HepG2 (cell line): Measurements from ENCODE around the gene EIF4G2. TPM values are rescaled to one million over a fixed set of nuclear protein-coding genes. Genes with fewer than 3 reads are reported as not detected.
A peak's percentile ranks its signal among the peaks of the same experiment; 100 is the strongest.

Experiments
- ASH2L ChIP-seq: fragments of 300-600, 200-600 bp; sonication (generic); IDR thresholded peaks from 2 replicates; pipeline ENCODE4 v1.7.0; 2017; ENCODE audit warnings: low read depth, mild to moderate bottlenecking, moderate library complexity, mixed read lengths, low read length; ENCODE audit not compliant: insufficient read length
- BORCS8-MEF2B ChIP-seq: sonication (generic); formaldehyde crosslinking; IDR thresholded peaks from 2 replicates; pipeline ENCODE4 v1.8.0; 2022; ENCODE audit warnings: mild to moderate bottlenecking, missing genetic modification reagents
- DNMT1 ChIP-seq: sonication (generic); formaldehyde crosslinking; IDR thresholded peaks from 2 replicates; pipeline ENCODE4 v1.5.1; 2020; ENCODE audit warnings: mild to moderate bottlenecking, missing genetic modification reagents
- GLI4 ChIP-seq: sonication (generic); formaldehyde crosslinking; IDR thresholded peaks from 2 replicates; pipeline ENCODE4 v1.5.1; 2020; ENCODE audit warnings: missing genetic modification reagents, mild to moderate bottlenecking, moderate library complexity, borderline replicate concordance
- MIXL1 ChIP-seq: IDR thresholded peaks from 2 replicates; pipeline ENCODE4 v1.6.1; 2016
- MNT ChIP-seq: fragments of 450-650 bp; IDR thresholded peaks from 2 replicates; pipeline ENCODE4 v1.6.1; 2016
- NCOR1 ChIP-seq: fragments of 200-600 bp; sonication (generic); IDR thresholded peaks from 2 replicates; pipeline ENCODE4 v1.7.0; 2017; ENCODE audit warnings: antibody characterized with exemption, low read length, borderline replicate concordance
- NFIC ChIP-seq: IDR thresholded peaks from 2 replicates; pipeline ENCODE4 v1.6.1; 2012; ENCODE audit warnings: mild to moderate bottlenecking, low read length, inconsistent platforms
- PTBP1 ChIP-seq: fragments of 200-400 bp; formaldehyde crosslinking; IDR thresholded peaks from 2 replicates; pipeline ENCODE4 v1.6.1; 2018; ENCODE audit warnings: low read length, low read depth; ENCODE audit not compliant: poor library complexity, severe bottlenecking
- REXO4 ChIP-seq: sonication (generic); formaldehyde crosslinking; IDR thresholded peaks from 2 replicates; pipeline ENCODE4 v1.8.0; 2022; ENCODE audit warnings: missing genetic modification reagents, mild to moderate bottlenecking, borderline replicate concordance
- SALL1 ChIP-seq: sonication (generic); formaldehyde crosslinking; IDR thresholded peaks from 2 replicates; pipeline ENCODE4 v1.8.0; 2022; ENCODE audit warnings: mild to moderate bottlenecking, missing genetic modification reagents
- THAP11 ChIP-seq: IDR thresholded peaks from 2 replicates; pipeline ENCODE4 v1.6.1; 2016; ENCODE audit warnings: missing biosample characterization, missing genetic modification reagents
- THYN1 ChIP-seq: sonication (generic); formaldehyde crosslinking; IDR thresholded peaks from 2 replicates; pipeline ENCODE4 v1.8.1; 2023; ENCODE audit warnings: low read depth, mild to moderate bottlenecking, moderate library complexity, missing genetic modification reagents, borderline replicate concordance
- TMF1 ChIP-seq: sonication (generic); formaldehyde crosslinking; IDR thresholded peaks from 2 replicates; pipeline ENCODE4 v1.8.1; 2022; ENCODE audit warnings: low read depth, missing genetic modification reagents
- ZBTB8A ChIP-seq: sonication (generic); formaldehyde crosslinking; IDR thresholded peaks from 2 replicates; pipeline ENCODE4 v1.4.0; 2020; ENCODE audit warnings: mild to moderate bottlenecking, low read depth, missing genetic modification reagents, borderline replicate concordance
- ZFP41 ChIP-seq: sonication (generic); formaldehyde crosslinking; IDR thresholded peaks from 2 replicates; pipeline ENCODE4 v1.4.0; 2020; ENCODE audit warnings: mild to moderate bottlenecking, missing genetic modification reagents, borderline replicate concordance
- ZFP62 ChIP-seq: sonication (generic); formaldehyde crosslinking; IDR thresholded peaks from 2 replicates; pipeline ENCODE4 v1.4.0; 2020; ENCODE audit warnings: missing genetic modification reagents
- ZNF160 ChIP-seq: sonication (generic); formaldehyde crosslinking; IDR thresholded peaks from 2 replicates; pipeline ENCODE4 v1.8.0; 2022; ENCODE audit warnings: mild to moderate bottlenecking, inconsistent platforms, missing genetic modification reagents
- ZNF180 ChIP-seq: sonication (generic); formaldehyde crosslinking; IDR thresholded peaks from 2 replicates; pipeline ENCODE4 v1.4.0; 2020; ENCODE audit warnings: low read depth, missing genetic modification reagents, borderline replicate concordance
- ZNF484 ChIP-seq: sonication (generic); formaldehyde crosslinking; IDR thresholded peaks from 2 replicates; pipeline ENCODE4 v1.5.1; 2020; ENCODE audit warnings: mild to moderate bottlenecking, low read depth, missing genetic modification reagents, borderline replicate concordance
- ZNF503 ChIP-seq: sonication (generic); formaldehyde crosslinking; IDR thresholded peaks from 2 replicates; pipeline ENCODE4 v1.4.0; 2020; ENCODE audit warnings: missing genetic modification reagents
- ZSCAN22 ChIP-seq: sonication (generic); formaldehyde crosslinking; IDR thresholded peaks from 2 replicates; pipeline ENCODE4 v1.4.0; 2020; ENCODE audit warnings: mild to moderate bottlenecking, missing genetic modification reagents
- polyA plus RNA-seq, 8 experiments: library from polyadenylated mRNA; depleted of rRNA in 3 of 8; stranded (reverse) in 7 of 8; unstranded in 1 of 8; fragments of >200 nt; fragmentation: Illumina TruSeq in 4 of 8; extraction: Trizol in 4 of 8; gene quantifications; 2 replicates each; pipeline versions ENCODE4 v1.2.1 to v1.2.3, GENCODE V29; 2011 to 2016; ENCODE audit warnings: low read depth in 4 of 8, missing spikeins in 1 of 8, mixed read lengths in 1 of 8; ENCODE audit not compliant: insufficient read depth in 1 of 8
- total RNA-seq, 5 experiments: library from RNA; depleted of rRNA; stranded (reverse); fragments of >200 nt; fragmentation: Illumina TruSeq; extraction: Trizol; gene quantifications; 2 replicates each; pipeline ENCODE4 v1.2.3, GENCODE V29; 2016; ENCODE audit warnings: low read depth in 1 of 5
- TF ChIP-seq, protein P1 (sequence below): sonication (generic); formaldehyde crosslinking; IDR thresholded peaks from 2 replicates; pipeline ENCODE4 v1.9.0; 2021; ENCODE audit warnings: missing genetic modification reagents, borderline replicate concordance
- TF ChIP-seq, protein P2 (sequence below): sonication (generic); formaldehyde crosslinking; conservative IDR thresholded peaks from 2 replicates; pipeline ENCODE4 v1.4.0; 2020; ENCODE audit warnings: missing genetic modification reagents

EIF4G2 gene
- total and polyA plus RNA-seq, 2 of the 13 experiments (the other 11 are each of a cell fraction or from before 2014, with no cell fraction given) = 362 to 546 TPM

GRCh38 chr11:10792385-10793068 is 16.2 kb downstream of the EIF4G2 start (continued):
- TF ChIP-seq ZFP62 (CRISPR knock-in tag) (no peak), ZNF160 (CRISPR knock-in tag) (no peak), ZFP41 (CRISPR knock-in tag) (no peak), NCOR1 (no peak), ZNF484 (CRISPR knock-in tag) (no peak), REXO4 (CRISPR knock-in tag) (no peak), BORCS8-MEF2B (CRISPR knock-in tag) (peak; percentile 42; the same call in 1 of the 2 replicates), PTBP1 (no peak), MNT (no peak), DNMT1 (peak; percentile 88; the same call in 1 of the 2 replicates), GLI4 (CRISPR knock-in tag) (no peak), THYN1 (CRISPR knock-in tag) (no peak), ZNF180 (CRISPR knock-in tag) (no peak), ZSCAN22 (no peak), TMF1 (CRISPR knock-in tag) (no peak), ZBTB8A (CRISPR knock-in tag) (no peak), THAP11 (CRISPR knock-in tag) (peak; percentile 33; the same call in 1 of the 2 replicates), ASH2L (no peak), NFIC (no peak), MIXL1 (CRISPR knock-in tag) (peak; percentile 66; the same call in 1 of the 2 replicates), ZNF503 (CRISPR knock-in tag) (no peak), SALL1 (CRISPR knock-in tag) (peak; percentile 76)
- TF ChIP-seq, protein P1, sequence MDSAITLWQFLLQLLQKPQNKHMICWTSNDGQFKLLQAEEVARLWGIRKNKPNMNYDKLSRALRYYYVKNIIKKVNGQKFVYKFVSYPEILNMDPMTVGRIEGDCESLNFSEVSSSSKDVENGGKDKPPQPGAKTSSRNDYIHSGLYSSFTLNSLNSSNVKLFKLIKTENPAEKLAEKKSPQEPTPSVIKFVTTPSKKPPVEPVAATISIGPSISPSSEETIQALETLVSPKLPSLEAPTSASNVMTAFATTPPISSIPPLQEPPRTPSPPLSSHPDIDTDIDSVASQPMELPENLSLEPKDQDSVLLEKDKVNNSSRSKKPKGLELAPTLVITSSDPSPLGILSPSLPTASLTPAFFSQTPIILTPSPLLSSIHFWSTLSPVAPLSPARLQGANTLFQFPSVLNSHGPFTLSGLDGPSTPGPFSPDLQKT (CRISPR knock-in tag) = no peak
- TF ChIP-seq, protein P2, sequence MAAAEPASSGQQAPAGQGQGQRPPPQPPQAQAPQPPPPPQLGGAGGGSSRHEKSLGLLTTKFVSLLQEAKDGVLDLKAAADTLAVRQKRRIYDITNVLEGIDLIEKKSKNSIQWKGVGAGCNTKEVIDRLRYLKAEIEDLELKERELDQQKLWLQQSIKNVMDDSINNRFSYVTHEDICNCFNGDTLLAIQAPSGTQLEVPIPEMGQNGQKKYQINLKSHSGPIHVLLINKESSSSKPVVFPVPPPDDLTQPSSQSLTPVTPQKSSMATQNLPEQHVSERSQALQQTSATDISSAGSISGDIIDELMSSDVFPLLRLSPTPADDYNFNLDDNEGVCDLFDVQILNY (CRISPR knock-in tag) = no peak
